Erythroblast (primary cell): ENCODE data around the gene SBF2.

Experiments used
- GATA1 ChIP-seq: IDR thresholded peaks from 2 replicates; pipeline ENCODE4 v1.6.1; 2011; ENCODE audit warnings: low read depth, mild to moderate bottlenecking, control low read depth, low read length, moderate library complexity
- POLR2A ChIP-seq: IDR thresholded peaks from 2 replicates; pipeline ENCODE4 v1.6.1; 2011; ENCODE audit warnings: mild to moderate bottlenecking, low read length

DNA sequence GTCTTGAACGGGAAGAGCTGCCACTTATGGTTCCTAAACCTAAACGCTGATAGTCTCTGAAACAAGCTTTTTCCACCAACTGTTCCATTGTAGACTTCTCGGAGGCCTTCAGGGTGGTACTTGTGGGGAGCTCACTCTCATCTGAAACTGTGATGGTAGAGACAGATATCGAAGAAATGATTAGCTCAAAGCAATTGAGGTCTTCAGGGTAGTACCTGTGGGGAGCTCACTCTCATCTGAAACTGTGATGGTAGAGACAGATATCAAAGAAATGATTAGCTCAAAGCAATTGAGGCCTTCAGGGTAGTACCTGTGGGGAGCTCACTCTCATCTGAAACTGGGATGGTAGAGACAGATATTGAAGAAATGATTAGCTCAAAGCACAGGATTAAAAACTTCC, 454.5 kb downstream of the SBF2 start:
- TF ChIP-seq POLR2A, result no peak
- TF ChIP-seq GATA1, result no peak
